ENCODE measurements around the gene IQGAP2. TPM values are rescaled to one million over a fixed set of nuclear protein-coding genes. Genes with fewer than 3 reads are reported as not detected.

IQGAP2 gene
- total RNA-seq, 1 donor: 0.36 TPM

Small RNA genes within 50 kb of the gene (small RNA-seq; reads per million reads assigned to genes)
- gene RF02154 (not detected), gene RF02155 (not detected)

Other genes with a start within 250 kb of the IQGAP2 start
- 1.1 and 1.5 TPM in 2 replicates for gene F2RL2, start 220.1 kb downstream of the IQGAP2 start, total RNA-seq

Data from osteoblast (primary cell).